Colonic mucosa (tissue), 4 donors: ENCODE measurements around the gene CAMK1G. TPM values are rescaled to one million over a fixed set of nuclear protein-coding genes. Genes with fewer than 3 reads are reported as not detected.

Source experiments
- DNase-seq: peaks from one replicate; pipeline ENCODE4 v3.0.0-alpha.2; 2020
- H3K27ac ChIP-seq: fragments of 200-600 bp; one replicate; pipeline ENCODE4 v1.8.0; 2021
- H3K27me3 ChIP-seq: fragments of 200-600 bp; one replicate; pipeline ENCODE4 v1.8.0; 2021
- H3K36me3 ChIP-seq: fragments of 200-600 bp; one replicate; pipeline ENCODE4 v1.8.0; 2021
- H3K4me1 ChIP-seq: fragments of 200-600 bp; one replicate; pipeline ENCODE4 v1.8.0; 2021; ENCODE audit warnings: mild to moderate bottlenecking
- H3K4me3 ChIP-seq: fragments of 200-600 bp; one replicate; pipeline ENCODE4 v1.8.0; 2021
- H3K9ac ChIP-seq, 2 donors: one replicate each; pipeline ENCODE4 v1.7.0; 2013; ENCODE audit warnings: control low read depth in 2 of 2, low read depth in 2 of 2, low read length in 2 of 2
- H3K9me3 ChIP-seq: fragments of 200-600 bp; one replicate; pipeline ENCODE4 v1.8.0; 2021
- intact Hi-C: fragments of 100-400 bp; cut with DNase I; formaldehyde crosslinking; loops from one replicate; pipeline ENCODE4 v1.14.1; 2022
- total RNA-seq, 2 donors: library from RNA; stranded (reverse); fragmentation: NEBNext Ultra II Directional in 1 of 2; extraction: Animal tissue kit (Norgen Biotek cat#: 25700) in 1 of 2; gene quantifications; one replicate each; pipeline ENCODE4 v1.2.1, GENCODE V29; 2021
- TF ChIP-seq, protein P1 (sequence below): fragments of 200-600 bp; IDR thresholded peaks from one replicate; pipeline ENCODE4 v1.8.0; 2022; ENCODE audit warnings: antibody characterized with exemption, mild to moderate bottlenecking
- donor health status: healthy.
- donor health status: DM: no; HTN: no; CAD: no.
- donor health status: DM: no; HTN: no; CAD: no.

CAMK1G gene
- total RNA-seq, 2 donors from 2014 or later, result 0.21 TPM; not detected in 1

DNA sequence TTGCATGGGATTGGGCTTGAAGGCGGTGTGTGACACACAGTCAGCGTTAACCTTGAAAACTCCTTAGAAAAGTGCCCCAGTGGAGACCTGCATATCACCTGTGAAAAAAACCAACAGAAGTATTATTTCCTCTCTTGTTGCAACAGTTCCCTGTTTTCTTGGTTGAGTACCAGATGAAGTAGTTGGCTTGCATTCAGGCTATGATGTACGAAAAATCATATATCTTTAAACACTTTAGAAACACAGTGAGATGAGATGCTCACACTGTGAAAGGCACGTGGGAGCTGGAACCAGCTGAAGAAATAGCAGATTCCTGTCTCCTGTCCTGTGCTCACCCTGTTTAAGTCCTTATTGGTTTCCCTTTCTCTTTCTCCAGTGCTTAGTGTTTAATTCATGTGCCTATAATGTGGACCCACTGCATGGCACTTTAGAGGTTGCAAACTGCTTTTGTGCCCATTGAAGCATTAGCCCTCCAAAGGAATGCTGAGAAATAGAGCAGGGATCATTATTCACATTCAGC, 2.8 kb downstream of the CAMK1G start:
- Histone ChIP-seq H3K9ac (no peak overlapping the region), H3K36me3 (no peaks in the 10 kb centered on the region), H3K9me3 (no peaks in the 10 kb centered on the region), H3K27ac (no peak overlapping the region), H3K27me3 (peaks cover 11% of the 10 kb centered on the region), H3K4me3 (no peak overlapping the region), H3K4me1 (no peaks in the 10 kb centered on the region)
- TF ChIP-seq, protein P1, sequence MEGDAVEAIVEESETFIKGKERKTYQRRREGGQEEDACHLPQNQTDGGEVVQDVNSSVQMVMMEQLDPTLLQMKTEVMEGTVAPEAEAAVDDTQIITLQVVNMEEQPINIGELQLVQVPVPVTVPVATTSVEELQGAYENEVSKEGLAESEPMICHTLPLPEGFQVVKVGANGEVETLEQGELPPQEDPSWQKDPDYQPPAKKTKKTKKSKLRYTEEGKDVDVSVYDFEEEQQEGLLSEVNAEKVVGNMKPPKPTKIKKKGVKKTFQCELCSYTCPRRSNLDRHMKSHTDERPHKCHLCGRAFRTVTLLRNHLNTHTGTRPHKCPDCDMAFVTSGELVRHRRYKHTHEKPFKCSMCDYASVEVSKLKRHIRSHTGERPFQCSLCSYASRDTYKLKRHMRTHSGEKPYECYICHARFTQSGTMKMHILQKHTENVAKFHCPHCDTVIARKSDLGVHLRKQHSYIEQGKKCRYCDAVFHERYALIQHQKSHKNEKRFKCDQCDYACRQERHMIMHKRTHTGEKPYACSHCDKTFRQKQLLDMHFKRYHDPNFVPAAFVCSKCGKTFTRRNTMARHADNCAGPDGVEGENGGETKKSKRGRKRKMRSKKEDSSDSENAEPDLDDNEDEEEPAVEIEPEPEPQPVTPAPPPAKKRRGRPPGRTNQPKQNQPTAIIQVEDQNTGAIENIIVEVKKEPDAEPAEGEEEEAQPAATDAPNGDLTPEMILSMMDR, result no peak
- no peak for DNase-seq
- intact Hi-C loops, result no loop called here

GRCh38 chr1:209587789-209588188, 4.3 kb downstream of the CAMK1G start:
- Histone ChIP-seq H3K27me3 (peaks cover 11% of the 10 kb centered on the region), H3K36me3 (no peaks in the 10 kb centered on the region), H3K4me3 (no peak overlapping the region), H3K4me1 (no peaks in the 10 kb centered on the region), H3K27ac (no peak overlapping the region), H3K9me3 (no peaks in the 10 kb centered on the region), H3K9ac (no peak overlapping the region)
- DNase-seq, result no peak
- intact Hi-C loops, result no loop called here
- TF ChIP-seq, protein P1, result no peak

- H3K36me3 ChIP-seq, result no peaks in the 10 kb centered on the region
- no peak overlapping the region for H3K27ac ChIP-seq
- H3K27me3 ChIP-seq, result peaks cover 6% of the 10 kb centered on the region
- H3K4me3 ChIP-seq, result no peak overlapping the region
- no peak overlapping the region for H3K9ac ChIP-seq
- TF ChIP-seq, protein P1, result no peak
- H3K9me3 ChIP-seq, result no peaks in the 10 kb centered on the region
- no peak for DNase-seq
- intact Hi-C loops, result no loop called here
- no peaks in the 10 kb centered on the region for H3K4me1 ChIP-seq
These were observed 5.9 kb downstream of the CAMK1G start for GRCh38 chr1:209589440-209589839.

- intact Hi-C loops, result no loop called here
- TF ChIP-seq, protein P1, result no peak
- Histone ChIP-seq H3K27ac (no peak overlapping the region), H3K4me1 (no peaks in the 10 kb centered on the region), H3K4me3 (no peak overlapping the region), H3K9me3 (no peaks in the 10 kb centered on the region), H3K36me3 (no peaks in the 10 kb centered on the region), H3K27me3 (peaks cover 2% of the 10 kb centered on the region), H3K9ac (no peak overlapping the region)
- no peak for DNase-seq
These were observed 6.3 kb downstream of the CAMK1G start for GRCh38 chr1:209589863-209590262.

- Histone ChIP-seq H3K9ac (no peak overlapping the region), H3K36me3 (no peaks in the 10 kb centered on the region), H3K27ac (no peak overlapping the region), H3K4me1 (no peaks in the 10 kb centered on the region), H3K27me3 (no peaks in the 10 kb centered on the region), H3K9me3 (no peaks in the 10 kb centered on the region), H3K4me3 (no peak overlapping the region)
- TF ChIP-seq, protein P1, result no peak
- DNase-seq, result no peak
- intact Hi-C loops, result no loop called here
These were observed 6.9 kb downstream of the CAMK1G start for GRCh38 chr1:209590405-209590804.

DNA sequence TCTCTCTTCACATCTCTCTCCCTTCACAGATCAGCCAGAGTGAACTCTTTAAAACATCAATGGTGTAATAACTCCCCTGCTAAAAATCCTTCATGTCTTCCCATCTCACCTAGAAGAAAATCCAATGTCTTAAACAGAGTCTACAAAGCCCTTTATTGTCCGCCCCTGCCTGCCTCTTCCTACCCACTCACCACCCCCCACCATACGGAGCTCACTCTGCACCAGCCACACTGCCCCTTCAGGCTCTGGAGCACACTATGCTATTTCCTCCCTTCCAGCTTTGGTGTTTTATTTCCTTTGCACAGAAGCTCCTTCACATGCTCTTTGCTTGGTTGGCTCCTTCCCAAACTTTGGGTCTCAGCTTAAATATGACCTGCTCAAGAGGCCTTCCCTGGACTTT, 10.2 kb downstream of the CAMK1G start:
- no peak overlapping the region for H3K9ac ChIP-seq
- H3K4me3 ChIP-seq, result no peak overlapping the region
- no peaks in the 10 kb centered on the region for H3K36me3 ChIP-seq
- no peaks in the 10 kb centered on the region for H3K9me3 ChIP-seq
- H3K27me3 ChIP-seq, result no peaks in the 10 kb centered on the region
- no peaks in the 10 kb centered on the region for H3K4me1 ChIP-seq
- H3K27ac ChIP-seq, result no peak overlapping the region
- intact Hi-C loops, result no loop called here
- DNase-seq, result no peak
- TF ChIP-seq, protein P1, result no peak
